HCT116 (cell line): ENCODE results near the gene SH3PXD2A. TPM values are rescaled to one million over a fixed set of nuclear protein-coding genes. Genes with fewer than 3 reads are reported as not detected.

Experiments
- ATAC-seq: fragments of 200-7000 bp; cut with Tn5 transposase; 2 replicates; pipeline ENCODE4 v1.9.1; 2020; ENCODE audit warnings: mild to moderate bottlenecking, moderate library complexity
- BruUV-seq: library from RNA; stranded (reverse); fragments of 400-500 nt; replicated peaks from 2 replicates; lab custom pipeline; 2021; lab: Mats Ljungman, UMichigan
- CTCF ChIA-PET: fragments of 300-600 bp; sonication (Branson Sonifier 250); formaldehyde crosslinking; loops from one replicate; lab custom pipeline; 2021; ENCODE audit warnings: antibody characterized with exemption; lab: Charles Lee
- POLR2A ChIA-PET: fragments of 300-600, 350-600 bp; sonication (Branson Sonifier 250); formaldehyde crosslinking; loops from one replicate; lab custom pipeline; 2021; ENCODE audit warnings: antibody characterized with exemption; lab: Charles Lee
- RAD21 ChIA-PET, 2 experiments: fragments of 300-600 bp; sonication (Branson Sonifier 250); formaldehyde crosslinking; loops; one replicate each; lab custom pipeline; 2023; ENCODE audit warnings: low total read pairs in 2 of 2; ENCODE audit not compliant: uncharacterized antibody in 2 of 2, unreplicated experiment in 2 of 2, low non-redundant PET in 1 of 2; lab: Charles Lee
- DNase-seq: peaks from one replicate; pipeline ENCODE4 v3.0.0-alpha.2; 2010; ENCODE audit warnings: low read depth, low spot score
- H2AFZ ChIP-seq: fragments of 200-600 bp; shearing (Covaris generic), sonication (generic); 2 replicates; pipeline ENCODE4 v1.6.1; 2017; ENCODE audit warnings: low read depth, mixed run types, mixed read lengths, antibody characterized with exemption, low read length; ENCODE audit not compliant: poor library complexity, severe bottlenecking
- H3K27ac ChIP-seq: 2 replicates; pipeline ENCODE4 v1.5.1; 2012; ENCODE audit warnings: low read depth, low read length
- H3K27me3 ChIP-seq: fragments of 200-600 bp; sonication (generic); 2 replicates; pipeline ENCODE4 v1.6.1; 2016; ENCODE audit warnings: mixed run types, low read length, mixed read lengths; ENCODE audit not compliant: insufficient read depth
- H3K36me3 ChIP-seq, 2 experiments: fragments of 200-500 bp in 1 of 2; fragments of 200-600 bp in 1 of 2; sonication (Bioruptor generic) in 1 of 2; sonication (generic) in 1 of 2; 2 replicates each; pipeline versions ENCODE4 v1.5.1 to v1.6.1; 2014 to 2016; ENCODE audit warnings: low read length in 2 of 2, inconsistent platforms in 1 of 2, mixed read lengths in 1 of 2, mixed run types in 1 of 2; ENCODE audit not compliant: insufficient read depth in 2 of 2, control insufficient read depth in 1 of 2
- H3K4me1 ChIP-seq, 2 experiments: fragments of 200-600 bp in 1 of 2; sonication (generic) in 1 of 2; 2 replicates each; pipeline versions ENCODE4 v1.5.1 to v1.6.1; 2012 to 2017; ENCODE audit warnings: low read length in 2 of 2, inconsistent platforms in 1 of 2, mild to moderate bottlenecking in 1 of 2, mixed read lengths in 1 of 2, mixed run types in 1 of 2, moderate library complexity in 1 of 2; ENCODE audit not compliant: insufficient read depth in 2 of 2, control insufficient read depth in 1 of 2
- H3K4me2 ChIP-seq: fragments of 200-600 bp; sonication (generic); 2 replicates; pipeline ENCODE4 v1.6.1; 2017; ENCODE audit warnings: mixed run types, low read length, mixed read lengths
- H3K4me3 ChIP-seq, 2 experiments: fragments of 200-600 bp in 1 of 2; sonication (generic) in 1 of 2; replicated peaks in 1 of 2; 2 replicates each; pipeline ENCODE4 v1.5.1; 2011 to 2016; ENCODE audit warnings: low read length in 2 of 2, control low read depth in 1 of 2, low read depth in 1 of 2, mild to moderate bottlenecking in 1 of 2, mixed read lengths in 1 of 2, mixed run types in 1 of 2
- H3K79me2 ChIP-seq: fragments of 200-600 bp; sonication (generic); 2 replicates; pipeline ENCODE4 v1.6.1; 2017; ENCODE audit warnings: mild to moderate bottlenecking, mixed run types, low read length, moderate library complexity, mixed read lengths; ENCODE audit not compliant: insufficient read depth
- H3K9ac ChIP-seq: fragments of 200-600 bp; sonication (generic); 2 replicates; pipeline ENCODE4 v1.6.1; 2016; ENCODE audit warnings: low read length, mixed read lengths
- H3K9me2 ChIP-seq: fragments of 200-600 bp; sonication (generic), shearing (Covaris generic); 2 replicates; pipeline ENCODE4 v1.6.1; 2017; ENCODE audit warnings: mixed run types, mild to moderate bottlenecking, moderate library complexity; ENCODE audit not compliant: insufficient read depth
- H3K9me3 ChIP-seq, 2 experiments: fragments of 200-500 bp in 1 of 2; fragments of 200-600 bp in 1 of 2; sonication (Bioruptor generic) in 1 of 2; sonication (generic) in 1 of 2; 2 replicates each; pipeline ENCODE4 v1.6.1; 2014 to 2017; ENCODE audit warnings: low read length in 2 of 2, mixed read lengths in 2 of 2, inconsistent platforms in 1 of 2, low read depth in 1 of 2, mild to moderate bottlenecking in 1 of 2, mixed run types in 1 of 2, moderate library complexity in 1 of 2; ENCODE audit not compliant: control insufficient read depth in 1 of 2, insufficient read depth in 1 of 2
- H4K20me1 ChIP-seq: fragments of 200-600 bp; sonication (generic), shearing (Covaris generic); 2 replicates; pipeline ENCODE4 v1.6.1; 2017; ENCODE audit warnings: mixed run types, mild to moderate bottlenecking, moderate library complexity; ENCODE audit not compliant: insufficient read depth
- CBX3 ChIP-seq: IDR thresholded peaks from 2 replicates; pipeline ENCODE4 v1.6.1; 2012; ENCODE audit warnings: low read depth
- CEBPB ChIP-seq: IDR thresholded peaks from 2 replicates; pipeline ENCODE4 v1.6.1; 2012; ENCODE audit warnings: low read depth
- POLR2A ChIP-seq: IDR thresholded peaks from 2 replicates; pipeline ENCODE4 v1.7.0; 2011; ENCODE audit warnings: borderline replicate concordance; ENCODE audit not compliant: insufficient read depth, insufficient read length; ENCODE audit errors: extremely low read depth
- POLR2AphosphoS5 ChIP-seq: IDR thresholded peaks from 2 replicates; pipeline ENCODE4 v1.6.1; 2011; ENCODE audit warnings: mild to moderate bottlenecking, low read depth, low read length, moderate library complexity
- SIN3A ChIP-seq: IDR thresholded peaks from 2 replicates; pipeline ENCODE4 v1.6.1; 2012; ENCODE audit warnings: low read depth
- SP1 ChIP-seq: IDR thresholded peaks from 2 replicates; pipeline ENCODE4 v1.6.1; 2012; ENCODE audit warnings: low read depth
- YY1 ChIP-seq: IDR thresholded peaks from 2 replicates; pipeline ENCODE4 v1.6.1; 2011; ENCODE audit warnings: low read length, low read depth, moderate library complexity, mild to moderate bottlenecking; ENCODE audit not compliant: insufficient replicate concordance; ENCODE audit errors: extremely low read depth
- ZFX ChIP-seq: fragments of 450-650 bp; IDR thresholded peaks from 2 replicates; pipeline ENCODE4 v1.6.1; 2017
- ZNF274 ChIP-seq: fragments of 200-500 bp; sonication (Bioruptor generic); IDR thresholded peaks from 2 replicates; pipeline ENCODE4 v1.6.1; 2014; ENCODE audit warnings: mild to moderate bottlenecking, low read depth, low read length, inconsistent platforms
- intact Hi-C: fragments of 100-400 bp; cut with micrococcal nuclease; formaldehyde crosslinking; loops from 2 replicates; pipeline ENCODE4 v1.10.0; 2022
- total RNA-seq: library from RNA; stranded (reverse); gene quantifications from one replicate; pipeline ENCODE4 v1.2.1, GENCODE V29; 2021; ENCODE audit not compliant: unreplicated experiment
- TF ChIP-seq, protein P1 (sequence below): IDR thresholded peaks from 2 replicates; pipeline ENCODE4 v1.6.1; 2012; ENCODE audit warnings: low read depth

Gene SH3PXD2A
- total RNA-seq, 1 experiment from 2014 or later = 8.7 TPM

DNA sequence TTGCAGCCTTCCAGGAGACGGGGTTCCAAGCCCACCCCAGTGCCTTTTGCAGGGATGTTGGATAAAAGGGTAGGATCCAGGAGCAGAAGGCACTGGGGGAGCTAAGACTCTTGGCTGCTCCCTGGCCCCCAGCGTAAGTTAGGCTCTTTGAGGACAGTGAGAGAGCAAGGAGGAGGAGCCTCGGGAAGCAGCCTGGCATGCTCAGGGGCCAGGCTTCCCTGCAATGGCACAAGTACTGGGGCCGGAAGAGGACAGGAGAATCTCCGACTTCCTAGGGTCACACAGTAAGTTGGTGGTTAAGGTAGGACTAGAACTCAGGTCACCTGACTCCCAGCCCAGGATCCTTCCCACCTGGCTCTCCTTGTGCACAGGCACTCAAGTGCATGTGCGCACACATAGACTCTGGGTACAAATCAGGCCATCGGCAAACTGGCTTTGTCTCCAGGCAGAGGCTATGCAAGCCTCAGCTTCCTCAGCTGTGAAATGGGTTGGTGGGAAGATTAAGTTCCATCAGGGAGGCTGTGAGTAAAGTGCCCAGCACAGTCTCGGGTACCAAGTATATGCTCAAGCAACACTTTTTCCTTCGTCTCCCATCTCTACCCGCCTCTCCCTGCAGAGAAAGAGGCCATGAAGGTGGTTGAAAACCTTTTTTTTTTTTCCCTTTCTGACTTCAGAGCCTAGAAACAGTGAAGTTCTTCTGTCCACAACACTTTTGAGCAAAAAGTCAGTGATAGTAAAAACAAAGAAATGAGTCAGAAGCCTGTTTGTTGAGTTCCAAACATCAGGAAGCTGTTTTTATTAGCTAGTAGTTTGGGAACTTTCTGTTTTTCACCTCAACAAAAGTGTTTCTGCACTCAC, 282.8 kb downstream of the SH3PXD2A start:
- no TSS peak for BruUV-seq
- Histone ChIP-seq H3K9me3 (no peaks in the 10 kb centered on the region), H3K9me2 (no peaks in the 10 kb centered on the region), H3K79me2 (no peaks in the 10 kb centered on the region), H3K27me3 (no peaks in the 10 kb centered on the region), H3K36me3 (no peaks in the 10 kb centered on the region), H3K4me1 (peaks cover 0 to 14% of the 10 kb centered on the region in 2 experiments; a peak in 1 of 4 replicates), H2AFZ (no peak overlapping the region), H3K4me3 (no peak overlapping the region), H3K4me2 (no peak overlapping the region), H3K27ac (no peak overlapping the region), H3K9ac (no peak overlapping the region), H4K20me1 (no peaks in the 10 kb centered on the region)
- no peak for ATAC-seq
- CTCF ChIA-PET = interaction anchor here (1.3 kb wide), 1 partner anchor 8 kb away, joined by 9 read pairs; no protein-coding TSS in a partner anchor
- RAD21 ChIA-PET = no interaction called here
- DNase-seq = no peak
- POLR2A ChIA-PET = interaction anchor here (1.1 kb wide), 1 partner anchor 30 kb away, joined by 3 read pairs; no protein-coding TSS in a partner anchor
- TF ChIP-seq CEBPB = no peak
- no peak for TF ChIP-seq SIN3A
- no peak for TF ChIP-seq YY1
- no peak for TF ChIP-seq ZNF274
- intact Hi-C loops = no loop called here

GRCh38 chr10:103571656-103571975, 283.8 kb downstream of the SH3PXD2A start:
- H3K27me3 ChIP-seq = no peaks in the 10 kb centered on the region
- no peaks in the 10 kb centered on the region for H4K20me1 ChIP-seq
- no peak overlapping the region for H3K4me2 ChIP-seq
- no peaks in the 10 kb centered on the region for H3K9me2 ChIP-seq
- ChIA-PET POLR2A (no interaction called here), RAD21 (no interaction called here), CTCF (no interaction called here)
- no peaks in the 10 kb centered on the region for H3K36me3 ChIP-seq
- H3K27ac ChIP-seq = no peak overlapping the region
- H3K4me1 ChIP-seq = peaks cover 0 to 17% of the 10 kb centered on the region in 2 experiments; a peak in 1 of 4 replicates
- H3K79me2 ChIP-seq = no peaks in the 10 kb centered on the region
- no peak overlapping the region for H3K9ac ChIP-seq
- H3K9me3 ChIP-seq = no peaks in the 10 kb centered on the region
- no TSS peak for BruUV-seq
- ATAC-seq (no peak), DNase-seq (no peak)
- intact Hi-C loops = no loop called here
- no peak overlapping the region for H2AFZ ChIP-seq
- TF ChIP-seq SIN3A = no peak
- no peak for TF ChIP-seq YY1
- no peak for TF ChIP-seq CBX3
- TF ChIP-seq SP1 = no peak
- no peak for TF ChIP-seq POLR2AphosphoS5
- TF ChIP-seq POLR2A = no peak
- TF ChIP-seq, protein P1, sequence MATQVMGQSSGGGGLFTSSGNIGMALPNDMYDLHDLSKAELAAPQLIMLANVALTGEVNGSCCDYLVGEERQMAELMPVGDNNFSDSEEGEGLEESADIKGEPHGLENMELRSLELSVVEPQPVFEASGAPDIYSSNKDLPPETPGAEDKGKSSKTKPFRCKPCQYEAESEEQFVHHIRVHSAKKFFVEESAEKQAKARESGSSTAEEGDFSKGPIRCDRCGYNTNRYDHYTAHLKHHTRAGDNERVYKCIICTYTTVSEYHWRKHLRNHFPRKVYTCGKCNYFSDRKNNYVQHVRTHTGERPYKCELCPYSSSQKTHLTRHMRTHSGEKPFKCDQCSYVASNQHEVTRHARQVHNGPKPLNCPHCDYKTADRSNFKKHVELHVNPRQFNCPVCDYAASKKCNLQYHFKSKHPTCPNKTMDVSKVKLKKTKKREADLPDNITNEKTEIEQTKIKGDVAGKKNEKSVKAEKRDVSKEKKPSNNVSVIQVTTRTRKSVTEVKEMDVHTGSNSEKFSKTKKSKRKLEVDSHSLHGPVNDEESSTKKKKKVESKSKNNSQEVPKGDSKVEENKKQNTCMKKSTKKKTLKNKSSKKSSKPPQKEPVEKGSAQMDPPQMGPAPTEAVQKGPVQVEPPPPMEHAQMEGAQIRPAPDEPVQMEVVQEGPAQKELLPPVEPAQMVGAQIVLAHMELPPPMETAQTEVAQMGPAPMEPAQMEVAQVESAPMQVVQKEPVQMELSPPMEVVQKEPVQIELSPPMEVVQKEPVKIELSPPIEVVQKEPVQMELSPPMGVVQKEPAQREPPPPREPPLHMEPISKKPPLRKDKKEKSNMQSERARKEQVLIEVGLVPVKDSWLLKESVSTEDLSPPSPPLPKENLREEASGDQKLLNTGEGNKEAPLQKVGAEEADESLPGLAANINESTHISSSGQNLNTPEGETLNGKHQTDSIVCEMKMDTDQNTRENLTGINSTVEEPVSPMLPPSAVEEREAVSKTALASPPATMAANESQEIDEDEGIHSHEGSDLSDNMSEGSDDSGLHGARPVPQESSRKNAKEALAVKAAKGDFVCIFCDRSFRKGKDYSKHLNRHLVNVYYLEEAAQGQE = no peak
- TF ChIP-seq ZFX = no peak
- no peak overlapping the region for H3K4me3 ChIP-seq
